Muscle layer of colon (tissue), 2 donors: ENCODE results near the gene HECTD1.

Source experiments
- H3K27ac ChIP-seq: one replicate; pipeline ENCODE4 v1.7.0; 2013; ENCODE audit warnings: low read depth, mild to moderate bottlenecking, low read length, moderate library complexity
- H3K27me3 ChIP-seq, 2 donors: one replicate each; pipeline ENCODE4 v1.7.0; 2013; ENCODE audit warnings: low read length in 2 of 2, mild to moderate bottlenecking in 2 of 2; ENCODE audit not compliant: insufficient read depth in 2 of 2, control insufficient read depth in 1 of 2
- H3K36me3 ChIP-seq: one replicate; pipeline ENCODE4 v1.7.0; 2013; ENCODE audit warnings: mild to moderate bottlenecking, low read length; ENCODE audit not compliant: insufficient read depth
- H3K4me1 ChIP-seq: one replicate; pipeline ENCODE4 v1.7.0; 2013; ENCODE audit warnings: mild to moderate bottlenecking, low read length; ENCODE audit not compliant: insufficient read depth
- H3K4me3 ChIP-seq, 2 donors: one replicate each; pipeline ENCODE4 v1.7.0; 2013; ENCODE audit warnings: low read length in 2 of 2, low read depth in 1 of 2, mild to moderate bottlenecking in 1 of 2, moderate library complexity in 1 of 2
- H3K9ac ChIP-seq: one replicate; pipeline ENCODE4 v1.7.0; 2013; ENCODE audit warnings: low read length
- H3K9me3 ChIP-seq: one replicate; pipeline ENCODE4 v1.7.0; 2013; ENCODE audit warnings: mild to moderate bottlenecking, low read length
- donor health status: abdominal sarcoma.
- donor health status: Adenocarcinoma of cecum.

The HECTD1 gene

GRCh38 chr14:31167032-31167431 is 40.6 kb downstream of the HECTD1 start:
- Histone ChIP-seq H3K36me3 (peaks cover 45% of the 10 kb centered on the region), H3K27me3 (no peaks in the 10 kb centered on the region), H3K9me3 (no peaks in the 10 kb centered on the region), H3K4me3 (no peak overlapping the region), H3K9ac (no peak overlapping the region), H3K4me1 (peaks cover 25% of the 10 kb centered on the region), H3K27ac (no peak overlapping the region)

DNA sequence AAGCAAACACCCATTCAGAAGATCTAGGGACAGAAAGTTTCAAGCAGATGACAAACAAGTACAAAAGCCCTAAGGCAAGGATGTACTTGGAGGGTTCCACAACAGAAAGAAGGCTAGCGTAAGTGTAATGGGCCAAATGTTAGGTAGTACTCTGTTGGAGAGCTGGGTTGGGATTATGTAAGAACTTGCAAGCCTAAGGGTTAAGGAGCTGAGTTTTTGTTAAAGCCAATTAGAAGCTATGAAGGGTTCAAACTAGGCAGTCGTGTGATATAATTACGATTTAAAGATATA is 41.4 kb downstream of the HECTD1 start:
- Histone ChIP-seq H3K4me3 (no peak overlapping the region), H3K9me3 (no peaks in the 10 kb centered on the region), H3K36me3 (peaks cover 43% of the 10 kb centered on the region), H3K9ac (no peak overlapping the region), H3K4me1 (peaks cover 25% of the 10 kb centered on the region), H3K27me3 (no peaks in the 10 kb centered on the region), H3K27ac (no peak overlapping the region)

- peaks cover 31% of the 10 kb centered on the region for H3K36me3 ChIP-seq
- peaks cover 31% of the 10 kb centered on the region for H3K4me1 ChIP-seq
- H3K27ac ChIP-seq, result no peak overlapping the region
- no peak overlapping the region for H3K4me3 ChIP-seq
- H3K9me3 ChIP-seq, result no peaks in the 10 kb centered on the region
- no peaks in the 10 kb centered on the region for H3K27me3 ChIP-seq
- H3K9ac ChIP-seq, result no peak overlapping the region
Observed at GRCh38 chr14:31164115-31164514, 43.5 kb downstream of the HECTD1 start.

DNA sequence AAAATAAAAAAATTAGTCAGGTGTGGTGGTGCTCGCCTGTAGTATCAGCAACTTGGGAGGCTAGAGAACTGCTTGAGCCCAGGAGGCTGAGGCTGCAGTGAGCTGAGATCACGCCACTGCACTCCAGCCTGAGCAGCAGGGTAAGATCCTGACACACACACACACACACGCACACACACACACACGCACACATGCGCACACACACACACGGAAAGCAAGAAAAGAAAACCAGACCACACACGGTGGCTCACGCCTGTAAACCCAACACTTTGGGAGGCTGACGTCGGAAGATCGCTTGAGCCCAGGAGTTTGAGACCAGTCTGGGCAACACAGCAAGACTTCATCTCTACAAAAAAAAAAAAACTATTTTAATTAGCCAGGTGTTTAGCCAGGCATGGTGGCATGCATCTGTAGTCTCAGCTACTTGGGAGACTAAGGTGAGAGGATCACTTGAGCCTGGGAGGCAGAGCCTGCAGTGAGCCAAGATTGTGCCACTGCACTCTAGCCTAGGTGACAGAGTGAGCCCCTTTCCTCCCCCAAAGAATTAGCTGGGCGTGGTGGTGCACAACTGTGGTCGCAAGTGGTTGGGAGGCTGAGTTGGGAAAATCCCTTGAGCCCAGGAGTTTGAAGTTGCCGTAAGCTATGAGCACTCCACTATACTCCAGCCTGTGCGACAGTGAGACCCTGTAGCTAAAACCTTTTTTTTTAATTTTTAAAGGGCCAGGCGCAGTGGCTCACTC is 44.5 kb downstream of the HECTD1 start:
- Histone ChIP-seq H3K9ac (no peak overlapping the region), H3K4me3 (no peak overlapping the region), H3K4me1 (peaks cover 31% of the 10 kb centered on the region), H3K27ac (no peak overlapping the region), H3K27me3 (no peaks in the 10 kb centered on the region), H3K9me3 (no peaks in the 10 kb centered on the region), H3K36me3 (peaks cover 25% of the 10 kb centered on the region)

- H3K27me3 ChIP-seq, result no peaks in the 10 kb centered on the region
- no peak overlapping the region for H3K9ac ChIP-seq
- H3K4me1 ChIP-seq, result peaks cover 29% of the 10 kb centered on the region
- H3K36me3 ChIP-seq, result peaks cover 18% of the 10 kb centered on the region
- H3K4me3 ChIP-seq, result no peak overlapping the region
- no peak overlapping the region for H3K27ac ChIP-seq
- H3K9me3 ChIP-seq, result no peaks in the 10 kb centered on the region
Observed at GRCh38 chr14:31161274-31161673, 46.3 kb downstream of the HECTD1 start.

DNA sequence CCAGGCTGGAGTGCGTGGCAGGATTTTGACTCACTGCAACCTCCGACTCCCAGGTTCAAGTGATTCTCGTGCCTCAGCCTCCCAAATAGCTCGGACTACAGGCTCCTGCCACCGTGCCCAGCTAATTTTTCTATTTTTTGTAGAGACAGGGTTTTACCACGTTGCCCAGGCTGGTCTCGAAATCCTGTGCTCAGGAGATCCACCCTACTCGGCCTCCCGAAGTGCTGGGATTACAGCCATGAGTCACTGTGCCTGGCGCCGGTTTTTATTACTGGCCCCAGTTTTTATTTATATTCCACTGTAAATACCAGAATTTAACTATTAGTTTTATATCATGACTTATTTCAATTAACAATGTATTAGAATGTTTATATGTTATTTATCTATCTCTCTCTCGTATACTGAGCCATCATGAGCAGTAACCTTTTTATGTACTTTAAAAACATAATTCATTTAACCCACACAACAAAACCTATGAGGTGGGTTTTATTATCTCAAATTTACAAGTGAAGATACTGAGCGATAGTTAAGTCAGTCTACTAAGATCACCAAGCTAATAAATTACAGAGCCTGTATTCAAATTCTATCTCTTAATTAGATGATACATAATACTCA is 47.8 kb downstream of the HECTD1 start:
- peaks cover 29% of the 10 kb centered on the region for H3K36me3 ChIP-seq
- no peak overlapping the region for H3K27ac ChIP-seq
- H3K9ac ChIP-seq, result no peak overlapping the region
- H3K27me3 ChIP-seq, result no peaks in the 10 kb centered on the region
- H3K9me3 ChIP-seq, result no peaks in the 10 kb centered on the region
- no peak overlapping the region for H3K4me3 ChIP-seq
- H3K4me1 ChIP-seq, result peaks cover 14% of the 10 kb centered on the region

DNA sequence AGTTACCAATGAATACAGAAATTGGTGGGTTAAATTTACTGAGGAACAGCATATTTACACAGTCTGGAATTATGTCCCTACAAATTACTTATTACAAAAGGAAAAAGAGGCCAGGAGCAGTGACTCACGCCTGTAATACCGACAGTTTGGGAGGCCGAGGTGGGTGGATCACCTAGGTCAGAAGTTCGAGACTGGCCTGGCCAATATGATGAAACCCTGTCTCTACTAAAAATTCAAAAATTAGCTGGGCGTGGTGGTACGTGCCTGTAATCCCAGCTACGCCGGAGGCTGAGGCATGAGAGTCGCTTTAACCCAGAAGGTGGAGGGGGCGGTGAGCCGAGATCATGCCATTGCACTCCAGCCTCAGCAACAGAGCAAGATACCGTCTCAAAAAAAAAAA is 52.6 kb downstream of the HECTD1 start:
- Histone ChIP-seq H3K9me3 (no peaks in the 10 kb centered on the region), H3K4me1 (peaks cover 2% of the 10 kb centered on the region), H3K27ac (no peak overlapping the region), H3K36me3 (peaks cover 19% of the 10 kb centered on the region), H3K9ac (no peak overlapping the region), H3K27me3 (no peaks in the 10 kb centered on the region), H3K4me3 (no peak overlapping the region)

DNA sequence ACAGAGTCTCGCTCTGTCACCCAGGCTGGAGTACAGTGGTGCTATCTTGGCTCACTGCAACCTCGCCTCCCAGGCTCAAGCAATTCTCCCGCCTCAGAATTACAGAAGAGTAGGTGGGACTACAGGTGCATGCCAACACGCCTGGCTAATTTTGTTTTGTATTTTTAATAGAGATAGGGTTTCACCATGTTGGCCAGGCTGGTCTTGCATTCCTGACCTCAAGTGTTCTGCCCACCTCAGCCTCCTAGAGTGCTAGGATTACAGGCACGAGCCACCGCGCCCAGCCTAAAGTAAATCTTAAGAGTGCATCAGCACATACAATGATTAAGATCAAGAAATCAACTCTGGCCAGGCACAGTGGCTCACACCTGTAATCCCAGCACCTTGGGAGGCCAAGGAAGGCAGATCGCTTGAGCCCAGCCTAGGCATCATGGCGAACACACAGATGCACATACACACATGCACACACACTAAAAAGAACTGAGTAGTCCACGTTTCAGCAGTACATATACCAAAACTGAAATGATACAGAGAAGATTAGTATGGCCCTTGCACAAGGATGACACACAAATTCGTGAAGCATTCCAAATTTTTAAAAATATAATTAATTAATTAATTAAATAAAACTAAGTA is 65.0 kb downstream of the HECTD1 start:
- H3K27me3 ChIP-seq, result no peaks in the 10 kb centered on the region
- no peaks in the 10 kb centered on the region for H3K4me1 ChIP-seq
- no peak overlapping the region for H3K9ac ChIP-seq
- H3K9me3 ChIP-seq, result no peaks in the 10 kb centered on the region
- no peak overlapping the region for H3K4me3 ChIP-seq
- peaks cover 39% of the 10 kb centered on the region for H3K36me3 ChIP-seq
- H3K27ac ChIP-seq, result no peak overlapping the region

DNA sequence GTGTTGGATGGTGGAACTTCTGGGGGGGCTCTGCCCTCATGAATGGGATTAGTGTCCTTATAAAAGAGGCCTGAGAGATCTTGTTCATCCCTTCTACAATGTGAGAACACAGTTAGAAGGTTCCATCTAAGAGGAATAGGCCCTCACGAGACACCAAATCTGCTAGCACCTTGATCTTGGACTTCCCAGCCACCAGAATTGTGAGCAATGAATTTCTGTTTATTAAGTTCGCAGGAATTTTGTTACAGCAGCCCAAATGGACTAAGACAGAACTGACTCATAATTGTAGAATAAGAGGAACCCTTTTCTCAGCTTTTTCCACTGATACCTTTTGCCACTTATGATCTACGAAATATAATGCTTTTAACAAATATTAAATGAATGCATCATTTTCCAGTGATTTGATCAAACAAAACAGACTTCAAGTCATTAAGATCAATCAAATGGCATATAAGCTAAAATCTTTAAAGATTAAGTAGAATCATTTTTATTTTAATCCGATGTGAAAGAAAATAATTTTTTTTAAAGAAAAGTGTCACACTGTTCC is 68.2 kb downstream of the HECTD1 start:
- Histone ChIP-seq H3K27ac (no peak overlapping the region), H3K27me3 (no peaks in the 10 kb centered on the region), H3K4me3 (no peak overlapping the region), H3K4me1 (no peaks in the 10 kb centered on the region), H3K9ac (no peak overlapping the region), H3K9me3 (no peaks in the 10 kb centered on the region), H3K36me3 (peaks cover 35% of the 10 kb centered on the region)

- H3K36me3 ChIP-seq, result peaks cover 37% of the 10 kb centered on the region
- H3K9ac ChIP-seq, result no peak overlapping the region
- H3K4me1 ChIP-seq, result no peaks in the 10 kb centered on the region
- H3K9me3 ChIP-seq, result no peaks in the 10 kb centered on the region
- H3K27me3 ChIP-seq, result no peaks in the 10 kb centered on the region
- no peak overlapping the region for H3K4me3 ChIP-seq
- no peak overlapping the region for H3K27ac ChIP-seq
Observed at GRCh38 chr14:31138301-31138700, 69.3 kb downstream of the HECTD1 start.

DNA sequence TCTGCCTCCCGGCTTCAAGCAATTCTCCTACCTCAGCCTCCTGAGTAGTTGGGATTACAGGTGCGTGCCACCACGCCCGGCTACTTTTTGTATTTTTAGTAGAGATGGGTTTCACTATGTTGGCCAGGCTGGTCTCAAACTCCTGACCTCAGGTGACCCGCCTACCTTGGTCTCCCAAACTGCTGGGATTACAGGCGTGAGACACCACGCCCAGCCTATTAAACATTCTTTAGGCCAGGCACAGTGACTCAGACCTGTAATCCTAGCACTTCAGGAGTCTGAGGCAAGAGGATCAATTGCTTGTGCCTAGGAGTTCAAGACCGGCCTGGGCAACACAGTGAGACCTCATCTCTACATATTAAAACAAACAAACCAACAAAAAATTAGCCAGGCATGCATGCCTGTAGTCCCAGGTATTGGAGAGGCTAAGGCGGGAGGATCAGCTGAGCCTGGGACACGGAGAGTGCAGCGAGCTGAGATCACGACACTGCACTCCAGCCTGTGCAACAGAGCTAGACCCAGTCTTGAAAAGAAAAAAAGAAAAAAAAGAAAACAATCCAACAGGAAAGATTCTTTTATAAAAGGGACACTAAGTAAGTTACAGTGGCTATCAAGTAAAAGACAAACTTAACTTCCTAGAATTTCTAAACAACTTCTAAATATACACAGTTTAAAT is 70.2 kb downstream of the HECTD1 start:
- Histone ChIP-seq H3K27ac (no peak overlapping the region), H3K36me3 (peaks cover 46% of the 10 kb centered on the region), H3K9me3 (no peaks in the 10 kb centered on the region), H3K9ac (no peak overlapping the region), H3K4me3 (no peak overlapping the region), H3K4me1 (no peaks in the 10 kb centered on the region), H3K27me3 (no peaks in the 10 kb centered on the region)
